Measurements from ENCODE around the gene ZNF69. TPM values are rescaled to one million over a fixed set of nuclear protein-coding genes. Genes with fewer than 3 reads are reported as not detected.
A peak's percentile ranks its signal among the peaks of the same experiment; 100 is the strongest.
"Not testable (repeated sequence)": the region's sequence is repeated elsewhere in the genome, so short reads cannot be mapped to it uniquely, and the experiment has no call there.

The ZNF69 gene
- 2.7 TPM for total RNA-seq
- long read RNA-seq, partial matches to known transcripts, result 1 of 3 reads
- long read RNA-seq, other reads (novel, unspliced or antisense), result 2 of 3 reads

- DNase-seq (ENCODE audit: low spot score), result peak; percentile 92
- intact Hi-C loops (cut with DNase I), result no loop called here
These were observed at the start of gene ZNF69 for GRCh38 chr19:11887611-11888531. Gene ZNF69, plus strand, starts transcription at chr19:11887782. Its CDS starts 142 bp downstream, at chr19:11887924.

- intact Hi-C loops (cut with DNase I), result no loop called here
- DNase-seq (ENCODE audit: low spot score), result no peak
These were observed 43.9 kb upstream of the ZNF69 start for GRCh38 chr19:11843722-11844121.

- DNase-seq (ENCODE audit: low spot score); intact Hi-C loops (cut with DNase I): not testable (repeated sequence)
These were observed 40.0 kb upstream of the ZNF69 start for GRCh38 chr19:11847615-11848014.

- intact Hi-C loops (cut with DNase I), result no loop called here
- DNase-seq (ENCODE audit: low spot score), result no peak
These were observed 39.4 kb upstream of the ZNF69 start for GRCh38 chr19:11848200-11848593.

GRCh38 chr19:11848594-11849469 is 38.8 kb upstream of the ZNF69 start, which contains the start of gene ZNF439:
Gene ZNF439, plus strand, starts transcription at chr19:11848726. Its CDS starts 142 bp downstream, at chr19:11848868.
- peak; percentile 96 for DNase-seq (ENCODE audit: low spot score)
- intact Hi-C loops (cut with DNase I), result no loop called here

- intact Hi-C loops (cut with DNase I); DNase-seq (ENCODE audit: low spot score): not testable (repeated sequence)
These were observed 37.3 kb upstream of the ZNF69 start for GRCh38 chr19:11850289-11850688.

- intact Hi-C loops (cut with DNase I), result no loop called here
- DNase-seq (ENCODE audit: low spot score), result no peak
These were observed 34.2 kb upstream of the ZNF69 start for GRCh38 chr19:11853358-11853757.

GRCh38 chr19:11856596-11857250 is 30.9 kb upstream of the ZNF69 start:
- DNase-seq (ENCODE audit: low spot score), result no peak
- intact Hi-C loops (cut with DNase I), result no loop called here

GRCh38 chr19:11860721-11861120 is 26.9 kb upstream of the ZNF69 start:
- DNase-seq (ENCODE audit: low spot score), result no peak
- intact Hi-C loops (cut with DNase I), result no loop called here

- intact Hi-C loops (cut with DNase I), result no loop called here
- DNase-seq (ENCODE audit: low spot score), result no peak
These were observed 26.3 kb upstream of the ZNF69 start for GRCh38 chr19:11861301-11861700.

- DNase-seq (ENCODE audit: low spot score); intact Hi-C loops (cut with DNase I): not testable (repeated sequence)
These were observed 19.8 kb upstream of the ZNF69 start for GRCh38 chr19:11867766-11868165.

- no peak for DNase-seq (ENCODE audit: low spot score)
- intact Hi-C loops (cut with DNase I), result no loop called here
These were observed 19.4 kb upstream of the ZNF69 start for GRCh38 chr19:11868188-11868587.

- intact Hi-C loops (cut with DNase I), result no loop called here
- no peak for DNase-seq (ENCODE audit: low spot score)
These were observed 15.0 kb upstream of the ZNF69 start for GRCh38 chr19:11872624-11873023.

GRCh38 chr19:11873762-11874161 is 13.8 kb upstream of the ZNF69 start:
- intact Hi-C loops (cut with DNase I), result no loop called here
- DNase-seq (ENCODE audit: low spot score), result no peak

- intact Hi-C loops (cut with DNase I), result loop anchor here (5.0 kb wide), 2 partner anchors 82 to 263 kb away; partner anchors contain the start of genes ZNF20 and ZNF491
- not testable (repeated sequence) for DNase-seq (ENCODE audit: low spot score)
These were observed 7.8 kb upstream of the ZNF69 start for GRCh38 chr19:11879687-11880266.

GRCh38 chr19:11880598-11880997 is 7.0 kb upstream of the ZNF69 start:
- intact Hi-C loops (cut with DNase I), result loop anchor here (5.0 kb wide), 2 partner anchors 83 to 262 kb away; partner anchors contain the start of genes ZNF20 and ZNF491
- no peak for DNase-seq (ENCODE audit: low spot score)

GRCh38 chr19:11881151-11881800 is 6.3 kb upstream of the ZNF69 start:
- DNase-seq (ENCODE audit: low spot score), result peak; percentile 75
- intact Hi-C loops (cut with DNase I), result loop anchor here (5.0 kb wide), 2 partner anchors 84 to 261 kb away; partner anchors contain the start of genes ZNF20 and ZNF491

- intact Hi-C loops (cut with DNase I), result loop anchor here (2.0 to 5.0 kb wide), 3 partner anchors 85 to 260 kb away; partner anchors contain the start of genes ZNF20 and ZNF491
- no peak for DNase-seq (ENCODE audit: low spot score)
These were observed 5.0 kb upstream of the ZNF69 start for GRCh38 chr19:11882606-11883005.

Measured in cardiac septum (tissue), 1 donor.